GM06990 (cell line): ENCODE measurements around the gene TNFAIP6.

Source experiments
- DNase-seq: peaks from one replicate; pipeline ENCODE4 v3.0.0-alpha.2; 2011; ENCODE audit not compliant: insufficient read length; ENCODE audit errors: extremely low read depth
- H3K27me3 ChIP-seq: replicated peaks from 2 replicates; pipeline ENCODE4 v1.6.0; 2011; ENCODE audit warnings: low read length; ENCODE audit not compliant: control insufficient read depth, insufficient read depth
- H3K36me3 ChIP-seq: 2 replicates; pipeline ENCODE4 v1.5.1; 2011; ENCODE audit warnings: low read length; ENCODE audit not compliant: control insufficient read depth, insufficient read depth
- H3K4me3 ChIP-seq: replicated peaks from 2 replicates; pipeline ENCODE4 v1.5.1; 2011; ENCODE audit warnings: low read depth, mild to moderate bottlenecking, control low read depth, low read length
- CTCF ChIP-seq: IDR thresholded peaks from 2 replicates; pipeline ENCODE4 v1.5.1; 2011; ENCODE audit warnings: low read length, control low read depth, mild to moderate bottlenecking, inconsistent platforms; ENCODE audit not compliant: insufficient read depth, poor library complexity, severe bottlenecking

The TNFAIP6 gene

GRCh38 chr2:151329998-151330397, 27.4 kb upstream of the TNFAIP6 start:
- no peak overlapping the region for H3K4me3 ChIP-seq
- no peak for TF ChIP-seq CTCF
- no peaks in the 10 kb centered on the region for H3K27me3 ChIP-seq
- DNase-seq = no peak
- no peaks in the 10 kb centered on the region for H3K36me3 ChIP-seq

- no peak for TF ChIP-seq CTCF
- Histone ChIP-seq H3K27me3 (no peaks in the 10 kb centered on the region), H3K4me3 (no peak overlapping the region), H3K36me3 (no peaks in the 10 kb centered on the region)
- no peak for DNase-seq
Observed at GRCh38 chr2:151333083-151333482, 24.3 kb upstream of the TNFAIP6 start.

GRCh38 chr2:151334082-151334815, 23.1 kb upstream of the TNFAIP6 start:
- H3K27me3 ChIP-seq = no peaks in the 10 kb centered on the region
- TF ChIP-seq CTCF = no peak
- DNase-seq = no peak
- H3K4me3 ChIP-seq = no peak overlapping the region
- no peaks in the 10 kb centered on the region for H3K36me3 ChIP-seq

- no peak for DNase-seq
- Histone ChIP-seq H3K4me3 (no peak overlapping the region), H3K27me3 (no peaks in the 10 kb centered on the region), H3K36me3 (no peaks in the 10 kb centered on the region)
- no peak for TF ChIP-seq CTCF
Observed at GRCh38 chr2:151336863-151337371, 20.5 kb upstream of the TNFAIP6 start.

GRCh38 chr2:151337643-151338042, 19.7 kb upstream of the TNFAIP6 start:
- H3K36me3 ChIP-seq = no peaks in the 10 kb centered on the region
- no peaks in the 10 kb centered on the region for H3K27me3 ChIP-seq
- DNase-seq = no peak
- H3K4me3 ChIP-seq = no peak overlapping the region
- TF ChIP-seq CTCF = no peak
